MCF 10A (cell line): ENCODE measurements around the gene ERG. TPM values are rescaled to one million over a fixed set of nuclear protein-coding genes. Genes with fewer than 3 reads are reported as not detected.

Source experiments
- BruUV-seq: library from RNA; stranded (reverse); fragments of 400-500 nt; replicated peaks from 2 replicates; lab custom pipeline; 2021; lab: Mats Ljungman, UMichigan
- CTCF ChIA-PET: fragments of 300-600 bp; sonication (Branson Sonifier 250); formaldehyde crosslinking; extraction: SDS; loops from one replicate; lab custom pipeline; 2021; ENCODE audit warnings: antibody characterized with exemption, inconsistent platforms; lab: Yijun Ruan, JAX
- POLR2A ChIA-PET: fragments of 300-600, 350-650 bp; sonication (Branson Sonifier 250); formaldehyde crosslinking; extraction: SDS; loops from one replicate; lab custom pipeline; 2020; ENCODE audit warnings: antibody characterized with exemption, inconsistent platforms; lab: Yijun Ruan, JAX
- DNase-seq: peaks from one replicate; pipeline ENCODE4 v3.0.0-alpha.2; 2018; ENCODE audit not compliant: unreplicated experiment
- H3K27ac Mint-ChIP-seq: one replicate; pipeline ENCODE4 v1.8.0; 2022; ENCODE audit warnings: mild to moderate bottlenecking, low read depth, mixed read lengths; ENCODE audit not compliant: unreplicated experiment
- H3K27me3 Mint-ChIP-seq: one replicate; pipeline ENCODE4 v1.8.0; 2022; ENCODE audit warnings: mixed read lengths; ENCODE audit not compliant: insufficient read depth, unreplicated experiment
- H3K36me3 Mint-ChIP-seq: one replicate; pipeline ENCODE4 v1.8.0; 2022; ENCODE audit warnings: mild to moderate bottlenecking, moderate library complexity, mixed read lengths; ENCODE audit not compliant: insufficient read depth, unreplicated experiment
- H3K4me1 Mint-ChIP-seq: one replicate; pipeline ENCODE4 v1.8.0; 2022; ENCODE audit warnings: mixed read lengths; ENCODE audit not compliant: insufficient read depth, unreplicated experiment
- H3K4me3 Mint-ChIP-seq: one replicate; pipeline ENCODE4 v1.8.0; 2022; ENCODE audit warnings: mild to moderate bottlenecking, moderate library complexity, mixed read lengths; ENCODE audit not compliant: unreplicated experiment
- H3K9me3 Mint-ChIP-seq: one replicate; pipeline ENCODE4 v1.8.0; 2022; ENCODE audit warnings: mixed read lengths; ENCODE audit not compliant: unreplicated experiment
- CTCF ChIP-seq: fragments of 200-600 bp; IDR thresholded peaks from one replicate; pipeline ENCODE4 v1.8.0; 2022; ENCODE audit warnings: antibody characterized with exemption, mild to moderate bottlenecking; ENCODE audit not compliant: unreplicated experiment
- intact Hi-C: fragments of 100-400 bp; cut with micrococcal nuclease; formaldehyde crosslinking; loops from 2 replicates; pipeline ENCODE4 v1.14.1; 2022
- total RNA-seq: library from RNA; stranded (reverse); gene quantifications from 2 replicates; pipeline ENCODE4 v1.2.3, GENCODE V29; 2022

Gene ERG
- total RNA-seq, 1 experiment from 2014 or later = not detected

GRCh38 chr21:38436341-38436740 is 61.9 kb downstream of the ERG start:
- peak overlapping the region; percentile 59 for H3K27ac Mint-ChIP-seq
- no peak for TF ChIP-seq CTCF
- DNase-seq = no peak
- POLR2A ChIA-PET = no interaction called here
- BruUV-seq = no TSS peak
- intact Hi-C loops = loop anchor here (5.0 kb wide), 1 partner anchor 36 kb away; no protein-coding TSS in a partner anchor
- peaks cover 28% of the 10 kb centered on the region for H3K4me1 Mint-ChIP-seq
- H3K9me3 Mint-ChIP-seq = no peaks in the 10 kb centered on the region
- H3K4me3 Mint-ChIP-seq = no peak overlapping the region
- H3K27me3 Mint-ChIP-seq = no peaks in the 10 kb centered on the region
- CTCF ChIA-PET = interaction anchor here (0.7 kb wide), 1 partner anchor 295 kb away, joined by 3 read pairs; no protein-coding TSS in a partner anchor
- H3K36me3 Mint-ChIP-seq = peaks cover 6% of the 10 kb centered on the region

- peak overlapping the region; percentile 4 for H3K4me3 Mint-ChIP-seq
- ChIA-PET CTCF (interaction anchor here (0.6 kb wide), 1 partner anchor 60 kb away, joined by 3 read pairs; no protein-coding TSS in a partner anchor), POLR2A (interaction anchor here (1.8 kb wide), 1 partner anchor 51 kb away, joined by 3 read pairs; no protein-coding TSS in a partner anchor)
- H3K9me3 Mint-ChIP-seq = no peaks in the 10 kb centered on the region
- H3K27ac Mint-ChIP-seq = peak overlapping the region; percentile 29
- no peak for TF ChIP-seq CTCF
- intact Hi-C loops = loop anchor here (5.0 kb wide), 1 partner anchor 37 kb away; no protein-coding TSS in a partner anchor
- DNase-seq = peak; percentile 45
- H3K36me3 Mint-ChIP-seq = peaks cover 6% of the 10 kb centered on the region
- BruUV-seq = no TSS peak
- no peaks in the 10 kb centered on the region for H3K27me3 Mint-ChIP-seq
- H3K4me1 Mint-ChIP-seq = peaks cover 28% of the 10 kb centered on the region
Measured at GRCh38 chr21:38434913-38435533, 63.3 kb downstream of the ERG start.

GRCh38 chr21:38433471-38433870 is 64.8 kb downstream of the ERG start:
- no peak for TF ChIP-seq CTCF
- no peak overlapping the region for H3K27ac Mint-ChIP-seq
- H3K4me1 Mint-ChIP-seq = peaks cover 17% of the 10 kb centered on the region
- ChIA-PET CTCF (no interaction called here), POLR2A (interaction anchor here (0.6 kb wide), 1 partner anchor 900 kb away, joined by 3 read pairs; no protein-coding TSS in a partner anchor)
- intact Hi-C loops = no loop called here
- peaks cover 6% of the 10 kb centered on the region for H3K36me3 Mint-ChIP-seq
- peaks cover under 1% of the 10 kb centered on the region for H3K27me3 Mint-ChIP-seq
- no peak overlapping the region for H3K4me3 Mint-ChIP-seq
- no peak for DNase-seq
- no peaks in the 10 kb centered on the region for H3K9me3 Mint-ChIP-seq
- BruUV-seq = no TSS peak

GRCh38 chr21:38430401-38430984 is 67.8 kb downstream of the ERG start:
- Mint-ChIP-seq H3K9me3 (no peaks in the 10 kb centered on the region), H3K4me3 (no peak overlapping the region), H3K36me3 (peaks cover 6% of the 10 kb centered on the region), H3K4me1 (peaks cover 4% of the 10 kb centered on the region), H3K27me3 (peaks cover 12% of the 10 kb centered on the region), H3K27ac (no peak overlapping the region)
- ChIA-PET POLR2A (no interaction called here), CTCF (interaction anchor here (0.6 to 0.7 kb wide), 2 partner anchors 65 to 78 kb away, joined by 3 to 4 read pairs; no protein-coding TSS in a partner anchor)
- no peak for TF ChIP-seq CTCF
- intact Hi-C loops = no loop called here
- no peak for DNase-seq
- no TSS peak for BruUV-seq
